Measurements from ENCODE around the gene SLC35D3.
"Not testable (repeated sequence)": the region's sequence is repeated elsewhere in the genome, so short reads cannot be mapped to it uniquely, and the experiment has no call there.

The SLC35D3 gene

GRCh38 chr6:136921936-136922684 lies at the start of gene SLC35D3:
TSS of gene SLC35D3 (plus strand) at chr6:136922301. CDS start at chr6:136922429, 128 bp downstream.
- DNase-seq (ENCODE audit: low read depth), result no peak

- no peak for DNase-seq (ENCODE audit: low read depth)
Observed at GRCh38 chr6:136873748-136874147, 48.4 kb upstream of the SLC35D3 start.

GRCh38 chr6:136876469-136876868 lies 45.6 kb upstream of the SLC35D3 start:
- not testable (repeated sequence) for DNase-seq (ENCODE audit: low read depth)

- DNase-seq (ENCODE audit: low read depth), result no peak
Observed at GRCh38 chr6:136880748-136881460, 41.2 kb upstream of the SLC35D3 start.

GRCh38 chr6:136886091-136886490 lies 36.0 kb upstream of the SLC35D3 start:
- DNase-seq (ENCODE audit: low read depth), result no peak

GRCh38 chr6:136887953-136888352 lies 34.1 kb upstream of the SLC35D3 start:
- no peak for DNase-seq (ENCODE audit: low read depth)

GRCh38 chr6:136889271-136890193 lies 32.6 kb upstream of the SLC35D3 start:
- no peak for DNase-seq (ENCODE audit: low read depth)

- DNase-seq (ENCODE audit: low read depth), result no peak
Observed at GRCh38 chr6:136890194-136890839, 31.8 kb upstream of the SLC35D3 start.

GRCh38 chr6:136890986-136891385 lies 31.1 kb upstream of the SLC35D3 start:
- no peak for DNase-seq (ENCODE audit: low read depth)

- DNase-seq (ENCODE audit: low read depth), result no peak
Observed at GRCh38 chr6:136893187-136893586, 28.9 kb upstream of the SLC35D3 start.

- DNase-seq (ENCODE audit: low read depth), result no peak
Observed at GRCh38 chr6:136895901-136896300, 26.2 kb upstream of the SLC35D3 start.

GRCh38 chr6:136897071-136897470 lies 25.0 kb upstream of the SLC35D3 start:
- DNase-seq (ENCODE audit: low read depth), result no peak

GRCh38 chr6:136901212-136901784 lies 20.8 kb upstream of the SLC35D3 start:
- DNase-seq (ENCODE audit: low read depth), result no peak

GRCh38 chr6:136904477-136904876 lies 17.6 kb upstream of the SLC35D3 start:
- DNase-seq (ENCODE audit: low read depth), result not testable (repeated sequence)

GRCh38 chr6:136914947-136915346 lies 7.2 kb upstream of the SLC35D3 start:
- no peak for DNase-seq (ENCODE audit: low read depth)

- no peak for DNase-seq (ENCODE audit: low read depth)
Observed at GRCh38 chr6:136918706-136919105, 3.4 kb upstream of the SLC35D3 start.

- no peak for DNase-seq (ENCODE audit: low read depth)
Observed at GRCh38 chr6:136920216-136920615, 1.9 kb upstream of the SLC35D3 start.

- DNase-seq (ENCODE audit: low read depth), result no peak
Observed at GRCh38 chr6:136920671-136921380, 1.3 kb upstream of the SLC35D3 start.

- no peak for DNase-seq (ENCODE audit: low read depth)
Observed at GRCh38 chr6:136921381-136921935, 643 bp upstream of the SLC35D3 start.

- no peak for DNase-seq (ENCODE audit: low read depth)
Observed at GRCh38 chr6:136922685-136923006, 545 bp downstream of the SLC35D3 start.

Measured in GM04503 (cell line).